ENCODE results near the gene ABHD2. TPM values are rescaled to one million over a fixed set of nuclear protein-coding genes. Genes with fewer than 3 reads are reported as not detected.

The ABHD2 gene
- total and polyA plus RNA-seq, 2 donors (not counting 3 experiments of a cell fraction or from before 2014, with no cell fraction given), result 14.0 to 62.2 TPM

DNA sequence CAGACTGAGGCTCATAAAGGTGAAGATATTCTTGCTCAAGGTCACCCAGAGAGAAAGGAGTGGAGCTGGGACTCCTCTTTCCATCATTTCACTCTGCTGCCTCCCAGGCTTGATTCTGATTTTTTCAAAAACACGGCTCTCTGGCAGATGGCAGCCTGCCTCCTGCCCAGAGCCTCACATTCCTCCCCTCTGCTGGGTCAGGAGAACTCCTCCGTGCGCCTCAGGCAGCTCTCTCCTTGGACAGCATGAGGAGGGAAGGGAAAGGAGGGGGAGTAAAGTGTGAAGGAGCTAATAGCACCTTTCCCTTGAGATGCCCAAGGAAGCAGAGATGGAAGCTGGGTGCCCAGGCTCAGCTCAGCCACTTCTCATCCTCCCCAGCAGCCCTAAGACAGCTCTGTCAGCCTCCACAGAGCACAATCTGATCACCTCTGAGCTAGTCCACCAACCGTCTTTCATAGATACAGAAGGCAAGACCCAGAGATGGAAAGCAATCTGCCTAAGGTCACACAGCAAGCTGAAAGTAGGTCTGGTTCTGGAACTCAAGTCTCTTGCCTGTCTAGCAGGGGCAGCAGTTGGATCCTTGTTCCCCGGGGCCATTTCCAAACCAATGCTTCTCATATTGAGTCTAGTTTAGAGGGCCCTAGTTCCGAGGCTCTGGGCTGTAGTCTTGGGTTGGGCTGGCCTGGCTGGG is 129.6 kb downstream of the ABHD2 start:
- intact Hi-C loops (cut with micrococcal nuclease), result no loop called here
- DNase-seq (ENCODE audit: low read depth, low spot score), result no peak
- Histone ChIP-seq H3K9me3 (replicated peaks; ENCODE audit: control insufficient read depth, insufficient read depth, low read length) (no peaks in the 10 kb centered on the region), H3K36me3 (ENCODE audit: control insufficient read depth in 2 of 2, extremely low read depth in 1 of 2, insufficient read depth in 2 of 2, low read length in 2 of 2) (no peaks in the 10 kb centered on the region), H3K4me3 (replicated peaks in 1 of 3; ENCODE audit: insufficient read depth in 1 of 3, low read depth in 1 of 3, low read length in 3 of 3) (no peak overlapping the region), H3K9ac (replicated peaks; ENCODE audit: extremely low read depth, insufficient read depth, low read length) (no peak overlapping the region), H3K27me3 (ENCODE audit: control insufficient read depth in 2 of 2, insufficient read depth in 2 of 2, low read length in 2 of 2) (peaks cover 5 to 6% of the 10 kb centered on the region in 2 experiments), H3K4me1 (ENCODE audit: control insufficient read depth, extremely low read depth, insufficient read depth, low read length) (no peaks in the 10 kb centered on the region), H2AFZ (ENCODE audit: low read depth, low read length) (no peak overlapping the region), H4K20me1 (replicated peaks; ENCODE audit: control insufficient read depth, extremely low read depth, insufficient read depth, low read length) (no peaks in the 10 kb centered on the region), H3K27ac (ENCODE audit: insufficient read depth, low read depth, low read length) (no peak overlapping the region), H3K79me2 (ENCODE audit: control insufficient read depth, insufficient read depth, low read length) (no peaks in the 10 kb centered on the region), H3K9me1 (replicated peaks; ENCODE audit: control insufficient read depth, extremely low read depth, insufficient read depth, low read length) (no peaks in the 10 kb centered on the region), H3K4me2 (ENCODE audit: insufficient read depth, low read length) (no peak overlapping the region)
- ChIA-PET CTCF (interaction anchor here (3.2 kb wide), 1 partner anchor 11 kb away, joined by 28 read pairs; no protein-coding TSS in a partner anchor), POLR2A (no interaction called here)
- BruUV-seq (replicated peaks), result no TSS peak
- no peak for FAIRE-seq
- dilution Hi-C loops (cut with MboI; ENCODE audit: extremely low pct_ligation_motif_present, low sequenced_read_pairs), result no loop called here
- no peak for TF ChIP-seq POLR2AphosphoS5 (IDR thresholded peaks at IDR 0.05; ENCODE audit: insufficient read depth, low read depth, low read length)
- no peak for TF ChIP-seq JUN (IDR thresholded peaks at IDR 0.05; ENCODE audit: borderline replicate concordance, insufficient read depth, insufficient read length, low read depth)

DNA sequence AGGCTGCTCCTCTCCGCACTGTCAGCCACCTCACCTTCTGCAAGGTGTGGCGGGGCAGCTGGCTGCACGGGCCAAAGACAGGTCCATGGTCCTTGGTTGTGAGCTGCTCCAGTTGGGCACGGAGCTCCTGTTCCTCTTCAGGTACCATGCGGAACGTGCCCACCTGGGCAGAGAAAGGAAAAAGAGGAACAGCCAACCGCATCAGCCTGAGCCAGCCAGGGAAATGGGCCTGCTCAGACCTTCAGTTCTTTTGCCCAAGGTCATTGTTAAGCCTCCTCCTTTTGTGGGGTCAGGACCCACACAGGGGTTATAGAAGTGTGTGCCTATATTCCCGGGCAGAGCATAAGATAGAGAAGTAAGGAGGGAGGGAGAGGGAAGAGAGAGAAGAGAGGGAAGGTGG is 130.3 kb downstream of the ABHD2 start:
- no peak overlapping the region for H3K4me3 ChIP-seq (replicated peaks in 1 of 3; ENCODE audit: insufficient read depth in 1 of 3, low read depth in 1 of 3, low read length in 3 of 3)
- TF ChIP-seq POLR2AphosphoS5 (IDR thresholded peaks at IDR 0.05; ENCODE audit: insufficient read depth, low read depth, low read length), result no peak
- no peak for TF ChIP-seq GATA2 (IDR thresholded peaks at IDR 0.05; ENCODE audit: insufficient read depth, insufficient read length, low read depth, low read length)
- TF ChIP-seq EZH2 (IDR thresholded peaks at IDR 0.05; ENCODE audit: borderline replicate concordance, low read depth, low read length, severe bottlenecking), result no peak
- TF ChIP-seq, protein P1, sequence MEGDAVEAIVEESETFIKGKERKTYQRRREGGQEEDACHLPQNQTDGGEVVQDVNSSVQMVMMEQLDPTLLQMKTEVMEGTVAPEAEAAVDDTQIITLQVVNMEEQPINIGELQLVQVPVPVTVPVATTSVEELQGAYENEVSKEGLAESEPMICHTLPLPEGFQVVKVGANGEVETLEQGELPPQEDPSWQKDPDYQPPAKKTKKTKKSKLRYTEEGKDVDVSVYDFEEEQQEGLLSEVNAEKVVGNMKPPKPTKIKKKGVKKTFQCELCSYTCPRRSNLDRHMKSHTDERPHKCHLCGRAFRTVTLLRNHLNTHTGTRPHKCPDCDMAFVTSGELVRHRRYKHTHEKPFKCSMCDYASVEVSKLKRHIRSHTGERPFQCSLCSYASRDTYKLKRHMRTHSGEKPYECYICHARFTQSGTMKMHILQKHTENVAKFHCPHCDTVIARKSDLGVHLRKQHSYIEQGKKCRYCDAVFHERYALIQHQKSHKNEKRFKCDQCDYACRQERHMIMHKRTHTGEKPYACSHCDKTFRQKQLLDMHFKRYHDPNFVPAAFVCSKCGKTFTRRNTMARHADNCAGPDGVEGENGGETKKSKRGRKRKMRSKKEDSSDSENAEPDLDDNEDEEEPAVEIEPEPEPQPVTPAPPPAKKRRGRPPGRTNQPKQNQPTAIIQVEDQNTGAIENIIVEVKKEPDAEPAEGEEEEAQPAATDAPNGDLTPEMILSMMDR (IDR thresholded peaks at IDR 0.05; ENCODE audit: extremely low read depth in 1 of 2, insufficient read depth in 1 of 2, low read depth in 1 of 2, low read length in 2 of 2), result no peak
- no peak for TF ChIP-seq POLR2A (IDR thresholded peaks at IDR 0.05; ENCODE audit: low read depth, low read length)
- TF ChIP-seq FOS (IDR thresholded peaks at IDR 0.05; ENCODE audit: borderline replicate concordance, insufficient read depth, low read length), result no peak
- TF ChIP-seq MYC (IDR thresholded peaks at IDR 0.05; ENCODE audit: low read depth, low read length), result no peak
- TF ChIP-seq, protein P2, sequence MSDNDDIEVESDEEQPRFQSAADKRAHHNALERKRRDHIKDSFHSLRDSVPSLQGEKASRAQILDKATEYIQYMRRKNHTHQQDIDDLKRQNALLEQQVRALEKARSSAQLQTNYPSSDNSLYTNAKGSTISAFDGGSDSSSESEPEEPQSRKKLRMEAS (IDR thresholded peaks at IDR 0.05; ENCODE audit: insufficient read depth, insufficient read length), result no peak
- TF ChIP-seq JUN (IDR thresholded peaks at IDR 0.05; ENCODE audit: borderline replicate concordance, insufficient read depth, insufficient read length, low read depth), result no peak
- peaks cover 5 to 6% of the 10 kb centered on the region in 2 experiments for H3K27me3 ChIP-seq (ENCODE audit: control insufficient read depth in 2 of 2, insufficient read depth in 2 of 2, low read length in 2 of 2)
- H3K79me2 ChIP-seq (ENCODE audit: control insufficient read depth, insufficient read depth, low read length), result no peaks in the 10 kb centered on the region
- H2AFZ ChIP-seq (ENCODE audit: low read depth, low read length), result no peak overlapping the region
- dilution Hi-C loops (cut with MboI; ENCODE audit: extremely low pct_ligation_motif_present, low sequenced_read_pairs) (no loop called here), intact Hi-C loops (cut with micrococcal nuclease) (no loop called here)
- no peaks in the 10 kb centered on the region for H3K36me3 ChIP-seq (ENCODE audit: control insufficient read depth in 2 of 2, extremely low read depth in 1 of 2, insufficient read depth in 2 of 2, low read length in 2 of 2)
- POLR2A ChIA-PET, result no interaction called here
- H4K20me1 ChIP-seq (replicated peaks; ENCODE audit: control insufficient read depth, extremely low read depth, insufficient read depth, low read length), result no peaks in the 10 kb centered on the region
- H3K9me3 ChIP-seq (replicated peaks; ENCODE audit: control insufficient read depth, insufficient read depth, low read length), result no peaks in the 10 kb centered on the region
- no peak overlapping the region for H3K27ac ChIP-seq (ENCODE audit: insufficient read depth, low read depth, low read length)
- H3K9me1 ChIP-seq (replicated peaks; ENCODE audit: control insufficient read depth, extremely low read depth, insufficient read depth, low read length), result no peaks in the 10 kb centered on the region
- CTCF ChIA-PET, result interaction anchor here (3.2 kb wide), 1 partner anchor 12 kb away, joined by 28 read pairs; no protein-coding TSS in a partner anchor
- BruUV-seq (replicated peaks), result no TSS peak
- FAIRE-seq (no peak), DNase-seq (ENCODE audit: low read depth, low spot score) (no peak)
- H3K4me2 ChIP-seq (ENCODE audit: insufficient read depth, low read length), result no peak overlapping the region
- no peaks in the 10 kb centered on the region for H3K4me1 ChIP-seq (ENCODE audit: control insufficient read depth, extremely low read depth, insufficient read depth, low read length)
- H3K9ac ChIP-seq (replicated peaks; ENCODE audit: extremely low read depth, insufficient read depth, low read length), result no peak overlapping the region

Measured in endothelial cell of umbilical vein (primary cell).